Uterus (tissue), 2 donors: Measurements from ENCODE around the gene IER2.

Source experiments
- POLR2A ChIP-seq, 2 donors: fragments of 450-650 bp; IDR thresholded peaks; one replicate each; pipeline ENCODE4 v1.6.1; 2016; ENCODE audit warnings: antibody characterized with exemption in 2 of 2, mild to moderate bottlenecking in 1 of 2, moderate library complexity in 1 of 2
- TF ChIP-seq, protein P1 (sequence below), 4 experiments: fragments of 200-600 bp in 2 of 4; fragments of 450-650 bp in 2 of 4; sonication (generic) in 2 of 4; IDR thresholded peaks; one replicate each; pipeline ENCODE4 v1.5.1; 2016 to 2019; ENCODE audit warnings: antibody characterized with exemption in 4 of 4, mild to moderate bottlenecking in 2 of 4, moderate library complexity in 1 of 4

- TF ChIP-seq, protein P1, sequence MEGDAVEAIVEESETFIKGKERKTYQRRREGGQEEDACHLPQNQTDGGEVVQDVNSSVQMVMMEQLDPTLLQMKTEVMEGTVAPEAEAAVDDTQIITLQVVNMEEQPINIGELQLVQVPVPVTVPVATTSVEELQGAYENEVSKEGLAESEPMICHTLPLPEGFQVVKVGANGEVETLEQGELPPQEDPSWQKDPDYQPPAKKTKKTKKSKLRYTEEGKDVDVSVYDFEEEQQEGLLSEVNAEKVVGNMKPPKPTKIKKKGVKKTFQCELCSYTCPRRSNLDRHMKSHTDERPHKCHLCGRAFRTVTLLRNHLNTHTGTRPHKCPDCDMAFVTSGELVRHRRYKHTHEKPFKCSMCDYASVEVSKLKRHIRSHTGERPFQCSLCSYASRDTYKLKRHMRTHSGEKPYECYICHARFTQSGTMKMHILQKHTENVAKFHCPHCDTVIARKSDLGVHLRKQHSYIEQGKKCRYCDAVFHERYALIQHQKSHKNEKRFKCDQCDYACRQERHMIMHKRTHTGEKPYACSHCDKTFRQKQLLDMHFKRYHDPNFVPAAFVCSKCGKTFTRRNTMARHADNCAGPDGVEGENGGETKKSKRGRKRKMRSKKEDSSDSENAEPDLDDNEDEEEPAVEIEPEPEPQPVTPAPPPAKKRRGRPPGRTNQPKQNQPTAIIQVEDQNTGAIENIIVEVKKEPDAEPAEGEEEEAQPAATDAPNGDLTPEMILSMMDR (IDR thresholded peaks at IDR 0.05): no peak
- no peak for TF ChIP-seq POLR2A (IDR thresholded peaks at IDR 0.05)
Measured at GRCh38 chr19:13173139-13173737, 23.0 kb downstream of the IER2 start.
